HG03432 (cell line): ENCODE results near the gene FAM149A.

Experiments
- ATAC-seq: cut with Tn5 transposase; IDR thresholded peaks from one replicate; pipeline ENCODE4 v1.9.1; 2021; ENCODE audit warnings: mild to moderate bottlenecking, moderate library complexity; ENCODE audit not compliant: unreplicated experiment

The FAM149A gene

DNA sequence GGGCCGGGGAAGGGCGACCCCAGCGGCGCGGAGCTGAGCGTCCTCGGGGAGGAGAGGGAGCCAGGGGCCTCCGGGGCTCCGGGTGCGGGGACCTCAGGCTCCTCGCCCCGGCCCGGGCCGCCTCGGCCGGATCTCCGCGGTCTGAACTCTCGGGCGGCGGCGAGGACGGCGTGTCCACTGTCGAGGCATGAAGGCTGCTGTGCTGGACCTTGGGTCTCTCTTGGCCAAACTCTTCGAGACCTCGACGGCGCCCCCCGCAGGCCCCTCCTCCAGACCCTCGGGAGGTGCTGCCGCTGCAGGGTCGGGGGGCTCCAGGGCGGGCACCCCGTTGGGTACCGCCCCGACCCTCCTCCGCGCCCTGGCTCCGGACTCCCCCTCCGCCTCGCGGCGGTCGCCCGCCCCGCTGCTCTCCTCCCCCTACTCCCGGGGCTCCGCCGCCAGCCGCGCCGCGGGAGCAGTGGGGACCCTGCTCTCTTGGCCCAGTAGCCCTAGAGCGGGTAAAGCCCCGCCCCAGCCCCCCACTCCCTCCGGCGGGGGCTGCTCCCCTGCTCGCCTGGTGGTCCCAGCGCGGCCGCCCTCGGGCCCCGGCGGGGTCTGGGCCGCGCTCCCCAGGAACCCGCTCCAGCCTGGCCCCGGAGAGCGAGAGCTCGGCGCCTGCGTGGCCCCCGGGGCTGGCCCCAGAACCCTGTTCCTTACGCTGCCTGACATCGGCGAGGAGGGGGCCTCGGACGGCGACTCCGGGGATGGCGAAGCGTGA is 564 bp downstream of the FAM149A start:
- ATAC-seq = peak; percentile 41

DNA sequence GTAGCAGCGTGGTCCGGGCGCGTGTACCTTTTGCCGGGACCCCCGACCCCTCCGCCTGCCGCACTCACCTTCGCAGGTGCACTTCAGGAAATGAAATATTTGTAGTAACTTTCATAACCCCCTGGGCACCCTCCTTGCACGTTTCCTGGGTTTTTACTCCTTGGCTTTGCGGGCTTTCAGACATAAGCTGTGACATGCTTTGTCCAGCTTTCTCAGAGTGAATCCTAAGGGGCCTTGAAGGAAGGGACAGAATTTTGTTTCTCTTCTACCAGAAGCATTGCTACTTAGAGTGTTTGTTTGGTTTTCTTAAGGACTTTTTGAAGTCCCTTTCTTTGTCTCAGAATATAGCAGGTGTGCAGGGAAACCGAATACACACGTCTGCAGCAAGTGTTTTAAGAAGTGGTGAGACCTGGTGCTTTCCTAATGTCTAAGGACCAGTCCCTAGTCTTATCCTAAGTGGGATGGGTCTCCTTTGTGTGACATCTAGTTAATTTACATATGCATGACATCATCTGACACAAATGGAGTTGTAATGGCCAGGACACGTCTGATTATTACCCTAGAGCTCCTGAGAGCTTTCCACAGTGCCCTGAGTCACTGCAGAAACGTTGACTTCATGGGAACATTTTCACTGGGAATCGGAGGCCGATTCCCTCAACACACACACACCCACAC is 1.3 kb downstream of the FAM149A start:
- peak; percentile 29 for ATAC-seq

- ATAC-seq = no peak
Measured at GRCh38 chr4:186107947-186108346, 3.4 kb downstream of the FAM149A start.

DNA sequence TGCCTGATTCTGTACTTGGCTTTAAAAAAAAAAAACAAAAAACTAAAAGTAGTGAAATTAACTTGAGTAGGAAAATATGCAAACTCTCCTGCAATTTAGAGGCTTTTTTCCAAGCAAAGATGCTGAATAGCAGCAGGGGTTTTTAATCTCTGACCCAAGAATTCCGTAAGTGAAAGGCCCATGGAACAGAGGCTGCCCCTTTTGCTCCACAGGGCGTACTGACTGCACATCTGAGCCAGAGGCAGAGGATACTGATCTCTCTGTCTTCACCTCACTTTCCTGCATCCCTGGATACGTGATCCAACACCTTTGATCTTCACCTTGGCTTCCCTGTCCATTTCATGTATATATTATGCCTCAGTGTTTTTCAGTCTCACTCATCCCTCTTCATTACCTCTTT is 3.9 kb downstream of the FAM149A start:
- ATAC-seq = no peak

DNA sequence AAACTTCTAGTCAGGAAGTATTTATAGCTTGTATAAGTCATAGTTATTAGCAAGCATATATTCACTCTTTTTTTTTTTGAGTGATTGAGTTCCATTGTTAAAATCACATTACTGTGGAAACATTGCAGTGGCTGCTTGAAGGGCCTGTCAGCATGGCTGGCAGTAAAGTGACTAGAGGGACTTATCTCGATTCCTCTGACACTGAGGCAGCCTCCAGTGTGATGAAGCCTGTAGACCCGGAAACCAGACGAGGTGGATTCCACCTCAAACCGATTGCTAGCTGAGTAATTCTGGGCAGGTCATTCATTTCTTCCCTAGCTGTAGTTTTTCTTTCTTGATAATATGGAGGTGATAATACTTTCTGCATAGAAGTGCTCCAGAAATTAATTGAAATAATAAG is 4.7 kb downstream of the FAM149A start:
- no peak for ATAC-seq

- ATAC-seq = no peak
Measured at GRCh38 chr4:186116697-186117096, 12.2 kb downstream of the FAM149A start.

DNA sequence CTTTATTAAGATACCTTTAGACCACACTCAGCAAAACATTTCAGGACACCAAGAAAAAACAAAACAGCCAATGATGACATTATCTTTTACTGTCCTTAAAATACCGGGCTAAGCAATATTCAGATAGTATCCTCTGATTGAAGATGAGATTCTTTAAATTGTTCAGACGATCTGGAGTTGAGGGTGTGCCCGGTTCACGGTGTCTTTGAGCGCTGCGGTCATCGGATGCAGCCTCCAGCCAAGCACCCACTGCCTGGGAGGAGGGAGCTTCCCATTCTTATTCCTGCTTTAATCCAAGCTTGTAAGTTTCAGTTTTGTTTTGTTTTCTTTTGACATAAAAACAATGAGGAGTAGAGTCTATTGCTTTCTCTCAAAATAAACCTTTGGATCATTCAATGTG is 14.1 kb downstream of the FAM149A start:
- ATAC-seq = no peak

GRCh38 chr4:186121057-186121456 is 16.6 kb downstream of the FAM149A start:
- no peak for ATAC-seq

DNA sequence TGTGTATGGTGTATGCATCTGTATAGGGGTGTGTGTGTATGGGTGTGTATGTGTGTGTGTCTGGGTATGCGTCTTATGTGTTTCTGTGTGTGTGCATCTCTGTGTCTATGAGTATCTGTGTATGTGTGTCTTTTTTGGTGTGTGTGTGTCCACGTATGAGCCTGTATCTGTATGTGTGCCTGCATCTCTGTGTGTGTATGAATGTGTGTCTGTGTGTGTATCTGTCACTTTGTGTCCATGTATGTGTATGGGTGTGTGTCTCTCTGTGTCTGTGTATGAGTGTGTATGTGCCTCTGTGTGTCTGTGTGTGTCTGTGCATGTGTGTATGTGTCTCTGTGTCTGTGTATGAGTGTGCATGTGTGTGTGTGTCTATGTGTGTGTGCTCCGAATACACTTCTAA is 24.3 kb downstream of the FAM149A start:
- no peak for ATAC-seq

DNA sequence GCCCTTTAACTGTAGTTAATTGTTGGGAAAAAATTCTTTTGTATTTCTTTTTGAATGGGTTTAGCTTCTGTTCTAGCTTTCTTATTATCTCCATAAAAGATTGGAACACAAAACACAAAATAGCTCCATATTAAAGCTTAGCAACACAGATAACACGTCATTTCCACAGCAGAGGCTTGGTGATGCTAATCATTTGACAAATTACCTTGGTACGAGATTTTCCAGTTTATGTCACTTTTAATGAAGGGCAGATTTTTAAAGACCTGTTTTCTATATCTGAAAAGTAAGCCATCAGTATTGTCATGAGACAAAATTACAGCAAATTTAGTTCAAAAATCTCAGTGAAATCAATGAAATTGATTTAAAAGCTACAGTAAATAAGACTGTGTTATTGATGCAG is 27.4 kb downstream of the FAM149A start:
- no peak for ATAC-seq

DNA sequence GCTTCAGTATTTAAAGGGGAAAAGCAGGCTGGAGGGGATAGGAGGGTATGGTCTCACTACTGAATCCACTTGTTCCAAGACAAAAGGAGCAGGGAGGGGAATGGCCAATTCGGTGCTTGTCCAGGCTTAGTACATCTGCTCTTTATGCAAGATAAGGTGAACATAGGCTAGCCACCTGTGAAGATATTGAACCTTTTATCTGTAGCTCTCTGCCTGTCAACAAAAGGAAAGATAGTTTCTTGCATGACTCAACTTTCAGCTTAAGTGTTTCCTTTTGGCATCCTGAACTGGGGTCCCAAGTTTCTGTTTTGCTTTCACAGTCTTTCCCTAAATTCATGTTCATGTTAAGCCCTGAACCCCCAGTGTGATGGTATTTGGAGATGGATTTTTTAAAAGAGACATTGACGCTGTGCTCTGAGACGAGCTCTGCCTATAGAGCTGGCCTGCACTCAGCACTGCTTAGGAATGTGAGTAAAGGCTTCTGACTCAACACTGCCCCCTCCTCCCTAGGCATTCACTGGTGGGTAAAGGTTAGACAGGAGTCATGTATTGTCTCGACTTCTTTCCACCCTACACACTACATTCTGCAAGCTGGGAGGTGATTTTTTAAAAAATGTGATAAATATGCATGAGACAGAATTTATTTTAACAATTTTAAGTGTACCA is 28.2 kb downstream of the FAM149A start:
- ATAC-seq = no peak

GRCh38 chr4:186134257-186134656 is 29.8 kb downstream of the FAM149A start:
- ATAC-seq = peak; percentile 99

DNA sequence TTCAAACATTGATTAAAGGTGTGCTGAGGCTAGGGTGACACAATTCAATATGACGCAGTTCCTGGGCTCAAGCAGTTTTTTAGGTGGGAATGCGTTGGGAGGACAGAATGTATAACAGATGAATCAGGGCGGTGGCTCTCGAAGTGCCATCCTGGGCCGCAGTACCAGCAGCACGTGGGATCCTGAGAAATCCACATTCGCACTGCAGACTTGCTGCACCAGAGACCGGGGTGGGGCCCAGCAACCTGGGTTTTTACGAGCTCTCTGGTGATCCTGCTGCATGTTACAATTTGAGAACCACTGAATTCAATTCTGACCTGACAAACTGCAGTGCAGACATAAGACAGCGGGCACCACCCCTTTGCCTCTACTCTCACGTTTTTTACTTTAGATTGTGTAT is 30.4 kb downstream of the FAM149A start:
- no peak for ATAC-seq

DNA sequence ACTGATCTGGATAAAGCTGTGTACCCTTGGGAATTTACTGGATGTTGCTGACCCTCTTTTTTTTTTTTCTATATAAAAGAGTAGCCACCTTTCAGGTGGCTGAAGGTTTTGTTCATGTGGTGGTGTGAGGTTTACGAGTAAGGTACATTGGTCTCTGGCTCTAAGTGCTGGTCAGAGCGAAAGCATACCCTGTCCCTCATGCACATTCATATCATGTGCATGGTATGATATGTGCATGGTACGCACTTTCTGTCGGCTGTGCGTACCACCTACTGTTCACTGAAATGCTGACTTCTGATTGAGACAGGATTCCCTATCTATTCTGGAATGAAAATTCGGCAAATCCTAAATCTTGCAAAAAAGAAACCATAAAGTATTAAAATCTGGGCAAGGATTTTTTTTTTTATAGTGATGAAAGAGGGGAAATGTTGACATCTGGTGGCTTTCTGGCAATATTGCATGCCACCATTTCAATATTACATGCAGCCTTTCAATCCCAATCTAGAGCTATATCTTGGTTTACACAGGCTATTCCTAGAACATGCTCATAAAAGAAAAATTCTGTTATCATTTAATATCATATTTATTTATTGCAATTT is 32.8 kb downstream of the FAM149A start:
- peak; percentile 32 for ATAC-seq

GRCh38 chr4:186144198-186144945 is 39.9 kb downstream of the FAM149A start:
- ATAC-seq = peak; percentile 45

DNA sequence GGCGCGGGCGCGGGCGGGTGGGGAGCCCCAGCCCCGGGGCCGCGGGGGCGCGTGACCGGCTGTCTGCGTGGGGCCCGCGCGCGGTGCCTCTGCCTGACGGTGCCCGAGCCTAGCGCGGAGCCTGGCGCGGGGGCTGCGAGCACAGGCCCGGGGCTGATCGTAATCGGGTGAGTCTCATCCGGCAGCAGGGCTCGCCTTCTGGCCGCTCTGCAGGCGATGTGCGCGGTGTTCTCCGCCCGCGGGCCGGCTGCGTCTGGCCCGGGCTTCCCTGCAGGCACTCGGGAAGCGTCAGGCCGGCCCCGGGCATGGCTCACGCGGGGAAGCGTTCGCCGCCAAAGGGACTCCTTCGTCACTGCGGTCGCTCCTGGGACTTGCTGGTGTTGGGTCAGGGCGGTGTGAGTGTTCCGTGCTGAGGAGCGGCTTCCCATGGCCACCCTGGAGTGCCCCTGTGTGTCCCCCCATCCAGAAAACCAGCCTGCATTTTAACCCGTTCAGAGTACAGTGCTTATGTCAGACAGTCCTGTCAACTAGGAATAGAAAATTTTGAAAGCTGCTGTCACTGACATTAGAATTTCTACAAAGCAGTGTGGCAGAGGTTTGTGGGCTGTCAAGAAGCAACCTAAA is 40.6 kb downstream of the FAM149A start:
- peak; percentile 55 for ATAC-seq

- no peak for ATAC-seq
Measured at GRCh38 chr4:186146458-186146857, 42.0 kb downstream of the FAM149A start.

GRCh38 chr4:186148336-186148975 is 44.0 kb downstream of the FAM149A start:
- no peak for ATAC-seq

GRCh38 chr4:186149872-186150271 is 45.4 kb downstream of the FAM149A start:
- no peak for ATAC-seq

DNA sequence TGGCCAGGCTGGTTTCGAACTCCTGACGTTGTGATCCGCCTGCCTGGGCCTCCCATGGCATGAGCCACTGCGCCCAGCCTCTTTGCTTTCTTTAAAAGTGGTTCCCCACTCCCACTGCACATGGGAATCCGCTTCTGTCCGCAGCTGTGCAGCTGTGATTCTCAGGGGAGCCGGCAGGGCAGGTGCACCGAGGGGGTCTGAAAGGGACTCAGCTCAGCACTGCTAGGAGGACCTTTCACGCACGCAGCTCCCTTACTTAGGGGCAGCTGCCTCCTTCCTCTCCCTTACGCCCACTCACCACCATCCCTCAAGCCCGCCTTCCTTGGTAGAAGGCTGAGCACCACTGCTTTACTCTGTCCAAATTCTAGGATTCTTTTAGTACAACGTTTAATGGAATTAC is 46.4 kb downstream of the FAM149A start:
- no peak for ATAC-seq
